ENCODE measurements around the gene ESYT3.

DNA sequence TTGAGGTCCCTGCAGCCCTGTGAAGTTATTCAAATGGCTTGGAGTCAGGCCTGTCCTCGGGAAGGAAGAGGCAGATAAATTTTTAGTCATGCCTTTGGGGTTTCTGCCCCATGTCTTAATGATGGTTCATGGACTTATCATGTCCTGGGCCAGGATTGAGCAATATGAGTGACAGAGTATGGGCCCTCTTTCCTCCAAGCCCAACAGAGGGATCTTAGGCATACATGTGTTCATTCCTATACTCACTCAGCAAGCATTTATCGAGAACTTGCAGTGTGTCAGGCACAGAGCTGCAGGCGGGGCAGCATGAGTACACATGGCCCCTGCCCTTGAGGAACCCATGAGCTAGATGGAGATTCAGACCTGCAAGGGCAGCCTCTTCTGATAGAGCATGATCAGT lies 6.2 kb downstream of the ESYT3 start:
- TF ChIP-seq, protein P1, sequence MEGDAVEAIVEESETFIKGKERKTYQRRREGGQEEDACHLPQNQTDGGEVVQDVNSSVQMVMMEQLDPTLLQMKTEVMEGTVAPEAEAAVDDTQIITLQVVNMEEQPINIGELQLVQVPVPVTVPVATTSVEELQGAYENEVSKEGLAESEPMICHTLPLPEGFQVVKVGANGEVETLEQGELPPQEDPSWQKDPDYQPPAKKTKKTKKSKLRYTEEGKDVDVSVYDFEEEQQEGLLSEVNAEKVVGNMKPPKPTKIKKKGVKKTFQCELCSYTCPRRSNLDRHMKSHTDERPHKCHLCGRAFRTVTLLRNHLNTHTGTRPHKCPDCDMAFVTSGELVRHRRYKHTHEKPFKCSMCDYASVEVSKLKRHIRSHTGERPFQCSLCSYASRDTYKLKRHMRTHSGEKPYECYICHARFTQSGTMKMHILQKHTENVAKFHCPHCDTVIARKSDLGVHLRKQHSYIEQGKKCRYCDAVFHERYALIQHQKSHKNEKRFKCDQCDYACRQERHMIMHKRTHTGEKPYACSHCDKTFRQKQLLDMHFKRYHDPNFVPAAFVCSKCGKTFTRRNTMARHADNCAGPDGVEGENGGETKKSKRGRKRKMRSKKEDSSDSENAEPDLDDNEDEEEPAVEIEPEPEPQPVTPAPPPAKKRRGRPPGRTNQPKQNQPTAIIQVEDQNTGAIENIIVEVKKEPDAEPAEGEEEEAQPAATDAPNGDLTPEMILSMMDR (IDR thresholded peaks at IDR 0.05): no peak
- no peak for TF ChIP-seq POLR2A (IDR thresholded peaks at IDR 0.05)

Data from uterus (tissue), 2 donors.